ENCODE results near the gene HJURP. TPM values are rescaled to one million over a fixed set of nuclear protein-coding genes. Genes with fewer than 3 reads are reported as not detected.

HJURP gene
- total RNA-seq, 1 donor from 2014 or later: 42.1 TPM

- DNase-seq (ENCODE audit: extremely low spot score, unreplicated experiment): peak; percentile 50
- H3K9me3 Mint-ChIP-seq: no peaks in the 10 kb centered on the region
- H3K27me3 Mint-ChIP-seq: no peaks in the 10 kb centered on the region
- peaks cover 39% of the 10 kb centered on the region for H3K36me3 Mint-ChIP-seq
- peaks cover 8% of the 10 kb centered on the region for H3K4me1 Mint-ChIP-seq (ENCODE audit: unreplicated experiment)
- H3K4me3 Mint-ChIP-seq: no peak overlapping the region
- TF ChIP-seq CTCF (conservative IDR thresholded peaks at IDR 0.05): no peak
- no peak overlapping the region for H3K27ac Mint-ChIP-seq
Observed at GRCh38 chr2:233838726-233839446, 15.4 kb downstream of the HJURP start.

GRCh38 chr2:233838251-233838650 is 16.1 kb downstream of the HJURP start:
- Mint-ChIP-seq H3K27me3 (no peaks in the 10 kb centered on the region), H3K4me3 (no peak overlapping the region), H3K27ac (peak overlapping the region; percentile 1), H3K36me3 (peaks cover 33% of the 10 kb centered on the region), H3K9me3 (no peaks in the 10 kb centered on the region), H3K4me1 (ENCODE audit: unreplicated experiment) (peaks cover 10% of the 10 kb centered on the region)
- DNase-seq (ENCODE audit: extremely low spot score, unreplicated experiment): peak; percentile 39
- no peak for TF ChIP-seq CTCF (conservative IDR thresholded peaks at IDR 0.05)

GRCh38 chr2:233837694-233838229 is 16.6 kb downstream of the HJURP start:
- H3K27ac Mint-ChIP-seq: peak overlapping the region; percentile 1
- H3K4me1 Mint-ChIP-seq (ENCODE audit: unreplicated experiment): peaks cover 14% of the 10 kb centered on the region
- no peak for DNase-seq (ENCODE audit: extremely low spot score, unreplicated experiment)
- TF ChIP-seq CTCF (conservative IDR thresholded peaks at IDR 0.05): peak; percentile 24
- H3K4me3 Mint-ChIP-seq: no peak overlapping the region
- H3K36me3 Mint-ChIP-seq: peaks cover 31% of the 10 kb centered on the region
- no peaks in the 10 kb centered on the region for H3K9me3 Mint-ChIP-seq
- H3K27me3 Mint-ChIP-seq: no peaks in the 10 kb centered on the region

GRCh38 chr2:233836359-233836758 is 18.0 kb downstream of the HJURP start:
- peaks cover 22% of the 10 kb centered on the region for H3K36me3 Mint-ChIP-seq
- no peak for DNase-seq (ENCODE audit: extremely low spot score, unreplicated experiment)
- no peaks in the 10 kb centered on the region for H3K27me3 Mint-ChIP-seq
- TF ChIP-seq CTCF (conservative IDR thresholded peaks at IDR 0.05): no peak
- H3K4me1 Mint-ChIP-seq (ENCODE audit: unreplicated experiment): peaks cover 14% of the 10 kb centered on the region
- H3K27ac Mint-ChIP-seq: no peak overlapping the region
- H3K9me3 Mint-ChIP-seq: no peaks in the 10 kb centered on the region
- no peak overlapping the region for H3K4me3 Mint-ChIP-seq

GRCh38 chr2:233835230-233836186 is 18.8 kb downstream of the HJURP start:
- H3K9me3 Mint-ChIP-seq: no peaks in the 10 kb centered on the region
- DNase-seq (ENCODE audit: extremely low spot score, unreplicated experiment): no peak
- H3K36me3 Mint-ChIP-seq: peaks cover 18% of the 10 kb centered on the region
- no peak for TF ChIP-seq CTCF (conservative IDR thresholded peaks at IDR 0.05)
- H3K4me1 Mint-ChIP-seq (ENCODE audit: unreplicated experiment): peaks cover 14% of the 10 kb centered on the region
- no peak overlapping the region for H3K4me3 Mint-ChIP-seq
- no peak overlapping the region for H3K27ac Mint-ChIP-seq
- no peaks in the 10 kb centered on the region for H3K27me3 Mint-ChIP-seq

All from type B pancreatic cell (in vitro differentiated cells).